ENCODE data around the gene SLFN11.

DNA sequence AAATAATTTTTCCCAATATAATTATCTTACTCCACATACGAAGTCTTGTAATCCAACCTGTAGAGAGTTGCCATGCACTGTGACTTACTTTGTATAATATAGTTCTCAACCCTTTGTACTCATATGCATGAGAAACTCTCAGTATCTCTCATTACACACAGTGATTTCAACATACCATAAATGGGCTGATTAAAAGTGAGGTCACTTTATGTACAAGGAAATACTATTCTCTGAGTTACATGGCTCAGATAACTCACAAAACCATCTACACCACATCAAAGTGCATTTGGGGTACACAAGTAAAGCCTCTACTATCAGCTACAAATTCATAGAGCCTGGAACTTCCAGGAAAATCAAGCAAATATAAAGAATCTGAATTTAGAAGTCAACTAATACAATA is 30.9 kb upstream of the SLFN11 start:
- TF ChIP-seq, protein P1, sequence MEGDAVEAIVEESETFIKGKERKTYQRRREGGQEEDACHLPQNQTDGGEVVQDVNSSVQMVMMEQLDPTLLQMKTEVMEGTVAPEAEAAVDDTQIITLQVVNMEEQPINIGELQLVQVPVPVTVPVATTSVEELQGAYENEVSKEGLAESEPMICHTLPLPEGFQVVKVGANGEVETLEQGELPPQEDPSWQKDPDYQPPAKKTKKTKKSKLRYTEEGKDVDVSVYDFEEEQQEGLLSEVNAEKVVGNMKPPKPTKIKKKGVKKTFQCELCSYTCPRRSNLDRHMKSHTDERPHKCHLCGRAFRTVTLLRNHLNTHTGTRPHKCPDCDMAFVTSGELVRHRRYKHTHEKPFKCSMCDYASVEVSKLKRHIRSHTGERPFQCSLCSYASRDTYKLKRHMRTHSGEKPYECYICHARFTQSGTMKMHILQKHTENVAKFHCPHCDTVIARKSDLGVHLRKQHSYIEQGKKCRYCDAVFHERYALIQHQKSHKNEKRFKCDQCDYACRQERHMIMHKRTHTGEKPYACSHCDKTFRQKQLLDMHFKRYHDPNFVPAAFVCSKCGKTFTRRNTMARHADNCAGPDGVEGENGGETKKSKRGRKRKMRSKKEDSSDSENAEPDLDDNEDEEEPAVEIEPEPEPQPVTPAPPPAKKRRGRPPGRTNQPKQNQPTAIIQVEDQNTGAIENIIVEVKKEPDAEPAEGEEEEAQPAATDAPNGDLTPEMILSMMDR (IDR thresholded peaks at IDR 0.05) = no peak
- TF ChIP-seq POLR2A (IDR thresholded peaks at IDR 0.05) = no peak
